ENCODE results near the gene PARP15.

DNA sequence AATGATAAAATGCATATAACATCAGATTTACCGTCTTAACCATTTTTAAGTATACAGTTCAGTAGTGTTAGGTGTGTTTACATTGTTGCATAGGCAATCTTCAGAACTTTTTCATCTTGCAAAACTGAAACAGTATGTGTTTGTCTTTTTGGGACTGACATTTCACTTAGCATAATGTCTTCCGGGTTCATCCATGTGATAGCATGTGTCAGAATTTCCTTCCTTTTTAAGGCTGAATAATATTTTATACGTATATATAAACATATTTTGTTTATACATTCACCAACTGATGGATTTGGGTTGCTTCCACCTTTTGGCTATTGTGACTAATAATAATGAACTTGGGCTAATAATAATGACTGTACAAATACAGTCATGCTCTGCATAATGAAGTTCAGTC, 3.0 kb downstream of the PARP15 start:
- no peak for TF ChIP-seq EZH2 (IDR thresholded peaks at IDR 0.05; ENCODE audit: insufficient read depth, low read length)
- TF ChIP-seq, protein P1, sequence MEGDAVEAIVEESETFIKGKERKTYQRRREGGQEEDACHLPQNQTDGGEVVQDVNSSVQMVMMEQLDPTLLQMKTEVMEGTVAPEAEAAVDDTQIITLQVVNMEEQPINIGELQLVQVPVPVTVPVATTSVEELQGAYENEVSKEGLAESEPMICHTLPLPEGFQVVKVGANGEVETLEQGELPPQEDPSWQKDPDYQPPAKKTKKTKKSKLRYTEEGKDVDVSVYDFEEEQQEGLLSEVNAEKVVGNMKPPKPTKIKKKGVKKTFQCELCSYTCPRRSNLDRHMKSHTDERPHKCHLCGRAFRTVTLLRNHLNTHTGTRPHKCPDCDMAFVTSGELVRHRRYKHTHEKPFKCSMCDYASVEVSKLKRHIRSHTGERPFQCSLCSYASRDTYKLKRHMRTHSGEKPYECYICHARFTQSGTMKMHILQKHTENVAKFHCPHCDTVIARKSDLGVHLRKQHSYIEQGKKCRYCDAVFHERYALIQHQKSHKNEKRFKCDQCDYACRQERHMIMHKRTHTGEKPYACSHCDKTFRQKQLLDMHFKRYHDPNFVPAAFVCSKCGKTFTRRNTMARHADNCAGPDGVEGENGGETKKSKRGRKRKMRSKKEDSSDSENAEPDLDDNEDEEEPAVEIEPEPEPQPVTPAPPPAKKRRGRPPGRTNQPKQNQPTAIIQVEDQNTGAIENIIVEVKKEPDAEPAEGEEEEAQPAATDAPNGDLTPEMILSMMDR (IDR thresholded peaks at IDR 0.05; ENCODE audit: insufficient read depth, low read depth, low read length) = no peak

Measured in astrocyte (in vitro differentiated cells and primary cell).